HS-5 (cell line): ENCODE results near the gene GAB3.
"Not testable (repeated sequence)": the region's sequence is repeated elsewhere in the genome, so short reads cannot be mapped to it uniquely, and the experiment has no call there.

Experiments used
- DNase-seq: peaks from one replicate; pipeline ENCODE4 v3.0.0-alpha.2; 2012; ENCODE audit warnings: low read depth

GAB3 gene

GRCh38 chrX:154719132-154719675 lies 31.7 kb downstream of the GAB3 start:
- no peak for DNase-seq

- DNase-seq, result no peak
Observed at GRCh38 chrX:154718616-154719015, 32.3 kb downstream of the GAB3 start.

GRCh38 chrX:154717824-154718223 lies 33.1 kb downstream of the GAB3 start:
- no peak for DNase-seq

- no peak for DNase-seq
Observed at GRCh38 chrX:154715825-154716224, 35.1 kb downstream of the GAB3 start.

- no peak for DNase-seq
Observed at GRCh38 chrX:154714925-154715324, 36.0 kb downstream of the GAB3 start.

GRCh38 chrX:154712781-154713740 lies 37.8 kb downstream of the GAB3 start:
- no peak for DNase-seq

GRCh38 chrX:154711264-154711663 lies 39.6 kb downstream of the GAB3 start:
- DNase-seq, result no peak

- DNase-seq, result no peak
Observed at GRCh38 chrX:154710309-154710708, 40.6 kb downstream of the GAB3 start.

- DNase-seq, result no peak
Observed at GRCh38 chrX:154698630-154699248, 52.1 kb downstream of the GAB3 start.

GRCh38 chrX:154696676-154697045 lies 54.2 kb downstream of the GAB3 start:
- DNase-seq, result no peak

- DNase-seq, result peak; percentile 58
Observed at GRCh38 chrX:154695911-154696675, 54.8 kb downstream of the GAB3 start.

- DNase-seq, result no peak
Observed at GRCh38 chrX:154693394-154693793, 57.5 kb downstream of the GAB3 start.

GRCh38 chrX:154690438-154690837 lies 60.4 kb downstream of the GAB3 start:
- not testable (repeated sequence) for DNase-seq

GRCh38 chrX:154672084-154672483 lies 78.8 kb downstream of the GAB3 start:
- not testable (repeated sequence) for DNase-seq

- not testable (repeated sequence) for DNase-seq
Observed at GRCh38 chrX:154670848-154671247, 80.0 kb downstream of the GAB3 start.

- no peak for DNase-seq
Observed at GRCh38 chrX:154661899-154662298, 89.0 kb downstream of the GAB3 start.

- no peak for DNase-seq
Observed at GRCh38 chrX:154661170-154661569, 89.7 kb downstream of the GAB3 start.

- no peak for DNase-seq
Observed at GRCh38 chrX:154660541-154660940, 90.3 kb downstream of the GAB3 start.

- no peak for DNase-seq
Observed at GRCh38 chrX:154658957-154659356, 91.9 kb downstream of the GAB3 start.

- DNase-seq, result no peak
Observed at GRCh38 chrX:154658187-154658586, 92.7 kb downstream of the GAB3 start.

GRCh38 chrX:154657226-154657805 lies 93.6 kb downstream of the GAB3 start:
- no peak for DNase-seq

GRCh38 chrX:154655786-154656185 lies 95.1 kb downstream of the GAB3 start:
- DNase-seq, result no peak
